GM21528 (cell line): ENCODE data around the gene IDI1.
"Not testable (repeated sequence)": the region's sequence is repeated elsewhere in the genome, so short reads cannot be mapped to it uniquely, and the experiment has no call there.

Source experiments
- ATAC-seq: cut with Tn5 transposase; IDR thresholded peaks from one replicate; pipeline ENCODE4 v1.9.1; 2021; ENCODE audit warnings: mild to moderate bottlenecking, moderate library complexity; ENCODE audit not compliant: unreplicated experiment, low FRiP score

Gene IDI1

DNA sequence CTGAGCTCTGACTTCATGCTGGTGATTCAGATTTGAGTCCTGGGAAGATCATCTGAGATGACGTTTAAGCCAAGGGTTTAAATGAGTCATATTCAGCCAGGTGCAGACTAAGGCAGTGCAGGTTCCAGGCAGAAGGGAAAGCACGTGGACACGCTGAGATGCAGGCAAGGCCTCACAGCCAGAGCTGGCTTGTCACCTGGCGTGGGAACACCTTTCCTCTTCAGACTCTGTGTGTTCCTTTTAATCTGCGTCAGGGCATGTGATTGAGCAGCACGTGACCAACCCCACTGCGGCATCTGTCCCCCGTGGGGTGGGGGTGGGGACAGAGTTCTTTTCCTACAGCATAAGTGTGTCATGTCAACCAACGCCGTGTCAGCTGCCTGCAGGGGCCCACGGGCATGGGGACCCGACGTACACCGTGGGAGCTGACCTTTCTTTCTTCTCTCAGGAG, 12.6 kb downstream of the IDI1 start:
- no peak for ATAC-seq

- ATAC-seq = no peak
Observed at GRCh38 chr10:1035201-1035600, 13.7 kb downstream of the IDI1 start.

GRCh38 chr10:1034758-1035157, 14.2 kb downstream of the IDI1 start:
- no peak for ATAC-seq

GRCh38 chr10:1033601-1034000, 15.3 kb downstream of the IDI1 start:
- ATAC-seq = no peak

DNA sequence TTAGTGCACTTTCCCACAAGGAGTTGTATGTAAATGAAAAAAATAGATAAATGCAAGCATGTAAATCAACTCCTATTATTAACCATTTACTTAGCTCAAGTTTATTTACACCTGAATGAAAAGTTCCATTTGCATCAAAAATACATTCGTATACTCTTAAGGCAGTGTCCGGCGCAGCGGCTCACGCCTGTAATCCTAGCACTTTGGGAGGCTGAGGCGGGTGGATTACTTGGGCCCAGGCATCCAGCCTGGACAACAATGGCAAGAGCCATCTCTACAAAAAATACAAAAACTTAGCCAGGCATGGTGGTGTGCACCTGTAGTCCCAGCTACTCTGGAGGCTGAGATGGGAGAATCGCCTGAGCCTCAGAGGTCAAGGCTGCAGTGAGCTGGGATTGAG, 19.1 kb downstream of the IDI1 start:
- no peak for ATAC-seq

GRCh38 chr10:1026578-1026977, 22.3 kb downstream of the IDI1 start:
- ATAC-seq = no peak

DNA sequence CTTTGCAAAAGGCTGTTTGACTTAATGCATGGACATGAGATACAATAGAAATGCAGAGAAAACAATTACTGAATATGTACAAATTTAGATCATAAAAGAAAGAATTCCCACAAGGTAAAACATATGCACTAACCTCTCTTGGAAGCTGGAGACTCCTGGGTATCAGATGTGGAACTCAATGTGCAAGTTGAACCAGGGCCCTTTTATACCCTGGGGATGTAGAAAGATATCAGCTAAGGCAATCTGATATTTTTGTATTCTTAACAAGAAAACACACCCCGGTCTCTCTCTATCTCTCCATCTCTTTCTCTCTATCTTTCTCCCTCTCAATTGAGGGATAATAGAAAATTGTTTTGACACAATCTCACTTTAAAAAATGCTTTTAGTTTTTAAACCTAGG, 23.2 kb downstream of the IDI1 start, which contains the start of gene IDI2:
TSS of gene IDI2 (minus strand) at position 177 of the 400 bp plus-strand sequence. CDS start 1,136 bp downstream, outside the sequence.
- ATAC-seq = no peak

DNA sequence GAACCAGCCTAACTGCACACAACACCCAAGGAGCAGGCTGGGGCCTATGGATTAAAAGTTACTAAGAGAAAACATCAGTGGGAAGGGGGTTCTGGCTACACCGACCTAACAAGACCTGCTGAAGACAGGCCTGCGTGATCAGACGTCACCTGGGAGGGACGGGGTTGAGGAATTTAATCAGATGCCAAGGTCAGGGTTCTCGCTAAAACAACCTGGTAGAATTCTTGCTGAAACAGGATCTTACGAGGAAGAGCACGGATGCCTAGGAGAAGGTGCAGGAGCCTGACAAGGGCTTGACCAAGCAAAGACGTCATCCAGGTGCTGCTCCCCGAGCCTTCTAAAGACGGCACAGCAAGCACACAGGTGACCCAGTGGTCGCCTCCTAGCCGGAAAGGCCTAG, 24.8 kb downstream of the IDI1 start:
- no peak for ATAC-seq

DNA sequence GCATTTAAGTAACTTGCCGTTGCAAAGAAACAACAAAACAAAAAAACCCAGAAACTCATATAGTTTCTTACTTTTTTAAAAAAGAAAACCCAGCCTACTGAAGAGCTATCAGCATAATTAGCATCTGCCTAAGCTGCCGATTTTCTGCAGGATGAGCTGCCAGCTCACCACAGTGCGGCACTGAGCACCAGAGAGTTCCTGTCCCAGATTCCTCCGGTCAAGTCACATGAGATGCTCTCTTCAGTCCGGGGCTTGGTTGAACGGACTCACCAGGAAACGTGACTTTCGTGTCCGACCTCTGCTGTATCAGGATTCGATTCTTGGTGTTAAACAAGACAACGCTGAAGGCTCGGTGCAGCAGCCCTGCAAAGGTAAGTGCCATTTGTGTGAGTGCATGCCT, 26.5 kb downstream of the IDI1 start:
- no peak for ATAC-seq

DNA sequence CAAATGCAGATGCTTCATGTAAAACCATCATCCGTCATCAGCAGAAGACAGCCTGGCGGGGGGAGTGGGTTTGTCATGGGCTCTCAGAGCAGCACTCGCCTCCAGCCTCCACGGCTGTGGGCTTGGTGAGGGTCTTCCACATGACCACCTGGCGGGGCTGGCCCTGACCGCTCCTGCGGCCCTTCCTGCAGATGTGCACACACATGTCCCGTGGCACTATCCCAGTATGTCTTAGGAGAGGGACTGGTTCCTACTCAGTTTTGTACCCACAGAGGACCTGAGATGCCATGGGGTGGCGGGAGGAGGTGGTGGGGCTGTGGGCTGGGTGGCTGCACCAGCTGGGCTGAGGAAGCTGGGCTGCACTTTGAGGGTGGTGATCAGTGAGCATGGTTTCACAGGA, 28.0 kb downstream of the IDI1 start:
- ATAC-seq = no peak

- ATAC-seq = no peak
Observed at GRCh38 chr10:1020460-1020859, 28.5 kb downstream of the IDI1 start.

GRCh38 chr10:1019362-1019761, 29.6 kb downstream of the IDI1 start:
- no peak for ATAC-seq

DNA sequence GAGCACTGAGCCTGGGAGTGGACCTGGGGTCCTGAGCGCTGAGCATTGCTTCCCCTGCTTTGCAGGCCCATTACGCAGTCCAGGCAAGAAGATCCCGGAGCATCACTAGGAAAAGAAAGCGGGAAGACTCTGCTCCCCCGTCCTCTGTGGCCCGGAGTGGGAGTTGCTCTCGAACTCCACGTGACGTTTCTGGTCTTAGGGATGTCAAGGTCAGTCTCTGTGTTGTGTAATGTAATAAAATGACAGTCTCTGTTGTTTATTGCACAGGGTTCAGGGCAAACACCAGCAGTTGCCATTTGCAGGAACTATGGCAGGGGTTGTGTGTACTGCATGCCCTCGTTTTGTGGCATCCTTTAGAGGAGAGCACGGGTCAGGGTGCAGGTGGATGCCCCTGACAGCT, 33.2 kb downstream of the IDI1 start:
- ATAC-seq = no peak

DNA sequence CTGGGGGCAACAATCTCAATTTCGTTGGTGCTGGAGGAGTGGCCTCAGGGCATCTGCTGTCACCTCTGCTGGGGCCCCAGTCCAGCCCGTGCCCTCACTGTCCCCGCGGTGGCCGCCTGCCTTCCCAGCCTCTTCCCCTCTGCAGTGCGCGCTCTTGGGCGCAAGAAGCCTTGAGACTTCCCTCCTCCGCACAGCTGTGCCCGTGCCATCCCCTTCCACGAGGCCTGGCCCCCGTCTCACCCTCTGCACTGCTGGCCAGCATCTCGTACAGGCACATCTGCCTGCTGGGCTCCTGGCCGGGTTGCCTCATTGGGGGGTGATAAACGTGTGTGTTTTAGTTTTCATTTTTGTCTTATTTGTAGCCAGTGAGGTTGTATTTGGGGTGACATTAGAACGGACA, 37.2 kb downstream of the IDI1 start:
- no peak for ATAC-seq

GRCh38 chr10:1010703-1011102, 38.2 kb downstream of the IDI1 start:
- no peak for ATAC-seq

DNA sequence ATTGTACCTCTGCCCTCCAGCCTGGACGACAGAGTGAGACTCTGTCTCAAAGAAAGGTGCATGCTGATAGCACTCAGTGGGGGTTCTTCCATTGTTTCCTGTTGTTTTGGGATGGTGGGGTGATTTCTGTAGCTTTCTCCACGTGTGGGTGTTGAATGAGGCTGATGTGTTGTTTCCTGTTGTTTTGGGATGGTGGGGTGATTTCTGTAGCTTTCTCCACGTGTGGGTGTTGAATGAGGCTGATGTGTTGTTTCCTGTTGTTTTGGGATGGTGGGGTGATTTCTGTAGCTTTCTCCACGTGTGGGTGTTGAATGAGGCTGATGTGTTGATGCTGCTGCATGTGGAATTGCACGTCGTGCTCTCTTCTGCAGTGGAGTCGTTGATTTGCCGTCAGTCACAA, 39.0 kb downstream of the IDI1 start:
- ATAC-seq = not testable (repeated sequence)

- ATAC-seq = no peak
Observed at GRCh38 chr10:1009071-1009494, 39.8 kb downstream of the IDI1 start.

GRCh38 chr10:1007583-1007982, 41.3 kb downstream of the IDI1 start:
- ATAC-seq = no peak

DNA sequence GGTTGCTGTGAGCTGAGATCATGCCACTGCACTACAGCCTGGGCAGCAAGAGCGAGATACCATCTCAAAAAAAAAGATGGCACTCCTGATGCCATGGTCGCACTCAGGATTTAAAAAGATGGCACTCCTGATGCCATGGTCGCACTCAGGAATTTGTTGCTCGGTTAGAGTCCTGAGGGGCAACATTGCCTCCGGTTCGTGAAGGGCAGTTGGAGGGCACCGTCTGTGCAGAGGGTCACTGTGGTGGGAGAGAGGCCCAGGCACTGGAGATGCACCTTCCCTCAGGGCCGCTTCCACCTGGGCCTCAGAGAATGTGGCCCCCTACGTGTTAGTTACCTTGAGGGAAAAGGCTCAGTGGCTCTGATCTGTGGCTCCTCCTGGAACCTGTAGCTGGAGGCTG, 42.3 kb downstream of the IDI1 start:
- no peak for ATAC-seq

DNA sequence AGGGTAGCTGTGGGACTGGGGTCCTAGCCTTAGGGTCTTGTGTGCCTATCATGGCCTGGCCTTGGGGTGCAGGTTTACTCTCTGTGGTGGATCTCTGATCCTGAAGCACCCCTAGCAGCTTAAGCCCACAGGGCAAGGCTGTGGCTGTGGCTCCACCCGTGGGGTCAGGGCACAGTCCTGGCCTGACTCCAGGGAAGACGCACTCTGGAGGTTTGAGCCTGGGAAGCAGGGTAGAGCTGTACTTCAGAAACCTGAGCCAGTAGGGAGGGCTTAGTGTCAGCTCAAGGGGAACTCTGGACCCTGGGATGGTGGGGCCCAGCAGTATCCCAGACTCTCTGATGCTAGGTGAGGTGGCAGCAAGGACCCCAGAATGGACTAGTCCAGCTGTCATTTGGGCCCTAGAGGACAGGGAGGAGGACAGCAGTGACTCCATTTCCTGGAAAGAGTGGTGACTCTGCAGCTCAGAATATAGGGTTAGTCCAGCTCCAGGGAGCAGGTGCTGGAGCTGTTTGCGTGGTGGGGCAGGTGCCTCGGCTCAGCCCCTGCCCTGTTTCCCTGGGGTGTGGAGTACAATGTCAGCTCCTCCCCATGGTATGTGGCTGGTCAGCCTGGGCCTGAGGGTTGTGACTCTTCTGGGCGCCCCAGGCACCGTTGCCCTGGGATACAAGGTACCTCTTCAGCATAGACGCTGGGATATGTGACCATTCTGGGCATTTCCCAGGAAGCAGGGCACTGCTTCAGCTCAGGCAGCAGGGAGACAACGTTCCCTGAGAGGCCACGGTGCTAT, 44.8 kb downstream of the IDI1 start:
- ATAC-seq = no peak

DNA sequence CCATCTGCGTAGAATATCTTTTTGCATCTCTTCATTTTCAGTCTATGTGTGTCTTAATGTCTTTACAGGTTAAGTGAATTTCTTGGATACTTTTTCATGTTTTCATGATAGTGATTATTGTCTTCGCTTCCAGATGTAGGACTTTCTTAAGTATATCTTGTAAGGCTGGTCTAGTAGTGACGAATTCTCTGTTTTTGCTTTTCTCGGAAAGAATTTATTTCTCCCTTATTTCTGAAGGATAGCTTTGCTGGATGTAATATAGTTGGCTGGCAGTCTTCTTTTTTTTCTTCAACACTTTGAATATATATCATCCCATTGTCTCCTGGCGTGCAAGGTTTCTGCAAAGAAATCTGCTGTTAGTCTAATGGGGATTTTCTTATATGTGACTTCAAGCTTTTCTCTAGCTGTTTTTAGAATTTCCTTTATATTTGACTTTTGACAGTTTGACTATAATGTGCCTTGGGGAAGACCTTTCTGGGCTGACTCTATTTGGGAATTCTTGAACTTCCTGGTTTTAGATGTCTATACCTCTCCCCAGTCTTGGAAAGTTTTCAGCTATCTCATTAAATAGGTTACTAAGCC, 46.4 kb downstream of the IDI1 start:
- no peak for ATAC-seq
